Coronary artery (tissue), 2 donors: Measurements from ENCODE around the gene CD300H.

Experiments
- DNase-seq: peaks from one replicate; pipeline ENCODE4 v3.0.0-alpha.2; 2017; ENCODE audit warnings: low spot score
- H3K27ac ChIP-seq, 2 donors: fragments of 200-600 bp; sonication (generic); one replicate each; pipeline ENCODE4 v1.5.1; 2016 to 2019
- H3K4me3 ChIP-seq: fragments of 200-600 bp; sonication (generic); 2 replicates; pipeline ENCODE4 v1.5.1; 2016; ENCODE audit warnings: mild to moderate bottlenecking, moderate library complexity
- TF ChIP-seq, protein P1 (sequence below): fragments of 200-600 bp; sonication (generic); IDR thresholded peaks from one replicate; pipeline ENCODE4 v1.5.1; 2019; ENCODE audit warnings: antibody characterized with exemption

CD300H gene

DNA sequence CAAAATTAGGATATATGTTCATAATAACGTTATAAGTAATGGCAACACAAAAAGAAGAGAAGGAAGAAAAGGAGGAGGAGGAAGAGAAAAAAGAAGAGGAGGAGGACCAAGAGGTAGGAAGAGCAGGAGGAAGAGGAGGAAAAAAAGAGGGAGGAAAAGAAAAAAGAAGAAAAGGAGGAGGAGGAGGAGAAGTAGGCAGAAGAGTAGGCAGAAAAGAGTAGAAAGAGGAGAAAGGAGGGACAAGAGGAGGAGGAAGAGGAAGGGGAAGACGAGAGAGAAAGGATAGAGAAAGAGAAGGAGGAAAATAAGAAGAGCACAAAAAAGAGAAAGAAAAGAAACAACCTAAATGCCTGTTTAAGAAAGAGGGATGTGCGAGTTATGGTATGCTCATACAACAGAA, 30.4 kb downstream of the CD300H start:
- TF ChIP-seq, protein P1, sequence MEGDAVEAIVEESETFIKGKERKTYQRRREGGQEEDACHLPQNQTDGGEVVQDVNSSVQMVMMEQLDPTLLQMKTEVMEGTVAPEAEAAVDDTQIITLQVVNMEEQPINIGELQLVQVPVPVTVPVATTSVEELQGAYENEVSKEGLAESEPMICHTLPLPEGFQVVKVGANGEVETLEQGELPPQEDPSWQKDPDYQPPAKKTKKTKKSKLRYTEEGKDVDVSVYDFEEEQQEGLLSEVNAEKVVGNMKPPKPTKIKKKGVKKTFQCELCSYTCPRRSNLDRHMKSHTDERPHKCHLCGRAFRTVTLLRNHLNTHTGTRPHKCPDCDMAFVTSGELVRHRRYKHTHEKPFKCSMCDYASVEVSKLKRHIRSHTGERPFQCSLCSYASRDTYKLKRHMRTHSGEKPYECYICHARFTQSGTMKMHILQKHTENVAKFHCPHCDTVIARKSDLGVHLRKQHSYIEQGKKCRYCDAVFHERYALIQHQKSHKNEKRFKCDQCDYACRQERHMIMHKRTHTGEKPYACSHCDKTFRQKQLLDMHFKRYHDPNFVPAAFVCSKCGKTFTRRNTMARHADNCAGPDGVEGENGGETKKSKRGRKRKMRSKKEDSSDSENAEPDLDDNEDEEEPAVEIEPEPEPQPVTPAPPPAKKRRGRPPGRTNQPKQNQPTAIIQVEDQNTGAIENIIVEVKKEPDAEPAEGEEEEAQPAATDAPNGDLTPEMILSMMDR, result no peak
- Histone ChIP-seq H3K4me3 (no peak overlapping the region), H3K27ac (no peak overlapping the region)
- DNase-seq, result no peak

DNA sequence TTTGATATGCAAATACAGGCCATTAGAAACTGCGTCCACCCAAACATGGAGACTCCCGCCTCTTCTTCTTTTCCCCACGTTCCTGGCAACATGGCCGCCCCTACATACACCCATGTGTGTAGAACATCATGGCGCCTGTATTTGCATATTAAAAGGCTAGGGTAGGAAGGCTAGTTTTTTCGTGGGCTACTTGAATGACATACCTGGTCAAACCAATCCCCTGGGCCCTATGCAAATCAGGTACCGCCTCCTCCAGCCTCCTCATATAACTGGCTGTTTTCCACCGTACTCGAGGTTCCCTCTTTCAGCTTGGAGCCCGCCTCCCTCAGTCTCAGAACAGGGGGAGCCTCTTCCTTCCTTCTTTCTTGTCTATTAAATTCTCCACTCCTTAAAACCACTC, 35.2 kb downstream of the CD300H start:
- TF ChIP-seq, protein P1, result no peak
- peak; percentile 63 for DNase-seq
- Histone ChIP-seq H3K4me3 (no peak overlapping the region), H3K27ac (peak overlapping the region in 1 of 2 donors; percentile 47)

DNA sequence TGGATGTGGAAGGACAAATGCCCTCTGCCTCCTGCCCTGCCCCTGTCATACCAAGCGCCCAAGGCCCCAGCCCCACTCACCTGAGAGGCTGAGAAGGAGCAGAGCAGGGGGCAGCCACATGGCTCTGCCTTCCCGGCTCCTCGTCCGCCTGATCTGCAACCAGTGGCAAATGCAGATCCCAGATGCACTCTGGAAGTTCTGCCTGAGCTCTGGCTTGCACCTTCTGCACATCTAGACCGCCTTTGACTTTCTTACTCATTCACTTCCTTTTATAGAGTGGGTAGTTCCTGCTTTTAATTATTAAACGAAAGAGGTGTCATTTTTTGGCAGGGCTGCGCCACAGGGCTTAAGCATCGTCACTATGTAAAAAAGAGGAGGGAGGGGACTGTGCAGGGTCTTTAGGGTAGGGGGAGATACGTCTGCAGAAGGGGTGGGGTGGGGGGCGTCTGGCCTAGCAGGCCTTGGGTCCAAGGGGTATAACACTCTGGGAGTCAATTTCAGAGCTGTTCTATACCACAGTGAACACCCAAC, 36.0 kb downstream of the CD300H start, which contains the start of gene CD300LB:
TSS of gene CD300LB (minus strand) at position 245 of the 531 bp plus-strand sequence. CDS start at position 120, 125 bp downstream.
- no peak within 1 kb of the TSS for H3K4me3 ChIP-seq

DNA sequence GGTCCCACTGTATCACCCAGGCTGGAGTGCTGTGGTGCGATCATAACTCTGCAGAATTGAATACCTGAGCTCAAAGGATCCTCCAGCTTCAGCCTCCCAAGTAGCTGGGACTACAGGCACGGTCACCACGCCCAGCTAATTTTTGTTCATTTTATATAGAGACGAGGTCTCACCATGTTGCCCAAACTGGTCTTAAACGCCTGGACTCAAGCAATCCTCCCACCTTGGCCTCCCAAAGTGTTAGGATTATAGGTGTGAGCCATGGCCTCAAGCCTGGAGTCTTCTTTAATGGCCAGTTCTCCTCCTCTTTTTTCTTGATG, 36.5 kb downstream of the CD300H start:
- peak; percentile 33 for DNase-seq
- Histone ChIP-seq H3K4me3 (no peak overlapping the region), H3K27ac (no peak overlapping the region)
- TF ChIP-seq, protein P1, result no peak

More for the DNA sequence above, 36.0 kb downstream of the CD300H start, which contains the start of gene CD300LB:
- peak; percentile 68 for DNase-seq
- H3K27ac ChIP-seq, result peak within 1 kb of the TSS in 1 of 2 donors; percentile 8
- TF ChIP-seq, protein P1, result no peak

DNA sequence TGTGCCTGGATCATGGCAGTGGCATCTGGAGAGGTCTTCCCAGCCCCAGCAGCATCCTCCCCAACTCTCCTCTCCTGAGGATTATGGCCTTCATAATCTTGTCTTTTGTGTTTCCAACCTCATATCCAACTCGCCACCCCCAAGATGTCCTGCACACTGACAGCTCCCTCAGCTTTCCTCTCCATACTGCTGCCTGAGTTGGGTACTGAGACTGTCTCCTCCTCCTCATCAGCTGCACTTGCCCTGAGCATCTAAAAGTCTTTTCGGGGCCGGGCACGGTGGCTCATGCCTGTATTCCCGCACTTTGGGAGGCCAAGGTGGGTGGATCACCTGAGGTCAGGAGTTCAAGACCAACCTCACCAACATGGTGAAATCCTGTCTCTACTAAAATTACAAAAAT, 38.1 kb downstream of the CD300H start:
- no peak overlapping the region for H3K27ac ChIP-seq
- TF ChIP-seq, protein P1, result no peak
- no peak overlapping the region for H3K4me3 ChIP-seq
- DNase-seq, result peak; percentile 24

DNA sequence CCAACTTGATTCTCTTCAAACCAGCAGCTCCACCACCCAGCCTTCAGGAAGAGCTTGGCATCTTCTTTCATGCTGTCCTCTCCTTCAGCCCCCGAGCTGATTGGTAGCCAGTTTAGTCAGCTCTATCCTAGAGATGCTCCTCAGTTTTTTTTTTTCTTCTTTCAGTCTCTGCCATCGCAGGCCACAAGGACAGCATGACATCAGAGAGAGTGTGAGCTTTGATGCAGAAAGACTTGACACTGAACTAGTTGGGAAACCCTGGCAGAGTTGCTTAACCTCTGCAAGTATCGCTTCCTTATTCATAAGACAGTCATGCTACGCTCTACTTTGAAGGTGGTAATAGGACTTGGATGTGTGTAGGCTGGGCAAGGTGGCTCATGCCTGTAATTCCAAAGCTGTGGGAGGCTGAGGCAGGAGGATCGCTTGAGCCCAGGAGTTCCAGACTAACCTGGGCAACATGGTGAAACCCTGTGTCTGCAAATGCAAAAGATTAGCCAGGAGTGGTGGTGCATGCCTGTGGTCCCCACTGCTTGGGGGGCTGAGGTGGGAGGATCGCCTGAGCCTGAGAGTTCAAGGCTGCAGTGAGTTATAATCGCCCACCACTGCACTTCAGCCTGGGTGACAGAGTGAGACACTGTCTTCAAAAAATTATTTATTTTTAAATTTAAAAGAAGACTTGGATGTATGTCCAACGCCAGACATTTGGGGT, 38.7 kb downstream of the CD300H start:
- DNase-seq, result peak; percentile 43
- TF ChIP-seq, protein P1, result no peak
- H3K27ac ChIP-seq, result peak overlapping the region in 1 of 2 donors; percentile 45
- H3K4me3 ChIP-seq, result no peak overlapping the region

DNA sequence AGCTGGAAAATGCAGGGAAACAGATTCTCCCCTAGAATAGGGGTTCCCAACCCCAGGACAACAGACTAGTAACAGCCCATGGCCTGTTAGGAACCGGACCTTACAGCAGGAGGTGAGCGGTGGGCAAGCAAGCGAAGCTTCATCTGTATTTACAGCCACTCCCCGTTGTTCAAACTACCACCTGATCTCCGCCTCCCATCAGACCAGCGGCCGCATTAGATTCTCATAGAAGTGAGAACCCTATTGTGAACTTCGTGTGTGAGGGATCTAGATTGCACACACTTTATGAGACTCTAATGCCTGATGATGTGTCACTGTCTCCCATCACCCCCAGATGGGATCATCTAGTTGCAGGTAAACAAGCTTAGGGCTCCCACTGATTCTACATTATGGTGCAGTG, 39.6 kb downstream of the CD300H start:
- H3K4me3 ChIP-seq, result no peak overlapping the region
- TF ChIP-seq, protein P1, result no peak
- H3K27ac ChIP-seq, result no peak overlapping the region
- DNase-seq, result peak; percentile 9
